ENCODE data around the gene EBNA1BP2. TPM values are rescaled to one million over a fixed set of nuclear protein-coding genes. Genes with fewer than 3 reads are reported as not detected.

The EBNA1BP2 gene
- total RNA-seq, 2 experiments from 2014 or later = 14.8 to 15.1 TPM

DNA sequence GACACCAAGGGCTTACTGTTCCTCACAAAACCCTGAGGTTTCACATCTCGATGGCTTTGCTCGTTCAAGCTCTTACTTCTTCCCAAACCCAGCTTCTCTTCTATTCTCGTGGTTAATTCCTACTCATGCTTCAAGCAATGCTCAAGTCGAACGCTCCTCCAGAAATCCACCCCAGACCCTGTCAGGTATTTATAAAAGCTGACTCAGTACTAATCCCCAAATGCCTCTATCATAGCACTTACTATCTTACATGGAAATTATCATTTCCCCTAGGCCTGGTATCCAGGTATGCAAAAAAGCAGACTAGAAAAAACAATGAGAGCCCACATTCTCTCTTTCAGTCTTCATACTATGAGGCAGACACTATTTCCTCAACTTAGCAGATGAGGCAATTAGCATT is 6.3 kb downstream of the EBNA1BP2 start:
- ChIA-PET POLR2A (no interaction called here), CTCF (no interaction called here)
- Histone ChIP-seq H3K27me3 (ENCODE audit: control insufficient read depth in 1 of 2, insufficient read depth in 2 of 2, low read length in 2 of 2) (no peaks in the 10 kb centered on the region), H3K4me3 (ENCODE audit: low read length) (no peak overlapping the region), H3K9me3 (ENCODE audit: control insufficient read depth in 1 of 2, insufficient read depth in 1 of 2, low read length in 2 of 2) (no peaks in the 10 kb centered on the region), H3K4me1 (ENCODE audit: insufficient read depth, low read length) (no peaks in the 10 kb centered on the region), H3K27ac (ENCODE audit: low read depth in 1 of 2, low read length in 2 of 2) (no peak overlapping the region), H3K36me3 (ENCODE audit: insufficient read depth, low read length) (peaks cover 66% of the 10 kb centered on the region)
- H3K36me3 Mint-ChIP-seq (ENCODE audit: low read depth) = peaks cover 78% of the 10 kb centered on the region
- no peak overlapping the region for H3K27ac Mint-ChIP-seq
- no peak for TF ChIP-seq CTCF (IDR thresholded peaks at IDR 0.05)
- H3K9me3 Mint-ChIP-seq = no peaks in the 10 kb centered on the region
- no peaks in the 10 kb centered on the region for H3K27me3 Mint-ChIP-seq
- intact Hi-C loops (cut with DNase I, micrococcal nuclease) = no loop called here
- peaks cover 8% of the 10 kb centered on the region for H3K4me1 Mint-ChIP-seq (ENCODE audit: low read depth)
- H3K4me3 Mint-ChIP-seq = no peak overlapping the region
- ATAC-seq (ENCODE audit: poor library complexity) (no peak), DNase-seq (no peak)

GRCh38 chr1:43165162-43165561 is 6.9 kb downstream of the EBNA1BP2 start:
- peaks cover 61% of the 10 kb centered on the region for H3K36me3 ChIP-seq (ENCODE audit: insufficient read depth, low read length)
- no peak overlapping the region for H3K27ac Mint-ChIP-seq
- peaks cover 74% of the 10 kb centered on the region for H3K36me3 Mint-ChIP-seq (ENCODE audit: low read depth)
- H3K4me3 ChIP-seq (ENCODE audit: low read length) = no peak overlapping the region
- ChIA-PET POLR2A (no interaction called here), CTCF (no interaction called here)
- no peaks in the 10 kb centered on the region for H3K27me3 ChIP-seq (ENCODE audit: control insufficient read depth in 1 of 2, insufficient read depth in 2 of 2, low read length in 2 of 2)
- ATAC-seq (ENCODE audit: poor library complexity) (no peak), DNase-seq (no peak)
- no peaks in the 10 kb centered on the region for H3K4me1 ChIP-seq (ENCODE audit: insufficient read depth, low read length)
- no peak for TF ChIP-seq CTCF (IDR thresholded peaks at IDR 0.05)
- no peaks in the 10 kb centered on the region for H3K9me3 ChIP-seq (ENCODE audit: control insufficient read depth in 1 of 2, insufficient read depth in 1 of 2, low read length in 2 of 2)
- H3K4me3 Mint-ChIP-seq = no peak overlapping the region
- peaks cover 2% of the 10 kb centered on the region for H3K4me1 Mint-ChIP-seq (ENCODE audit: low read depth)
- H3K9me3 Mint-ChIP-seq = no peaks in the 10 kb centered on the region
- intact Hi-C loops (cut with DNase I, micrococcal nuclease) = no loop called here
- H3K27me3 Mint-ChIP-seq = no peaks in the 10 kb centered on the region
- H3K27ac ChIP-seq (ENCODE audit: low read depth in 1 of 2, low read length in 2 of 2) = no peak overlapping the region

DNA sequence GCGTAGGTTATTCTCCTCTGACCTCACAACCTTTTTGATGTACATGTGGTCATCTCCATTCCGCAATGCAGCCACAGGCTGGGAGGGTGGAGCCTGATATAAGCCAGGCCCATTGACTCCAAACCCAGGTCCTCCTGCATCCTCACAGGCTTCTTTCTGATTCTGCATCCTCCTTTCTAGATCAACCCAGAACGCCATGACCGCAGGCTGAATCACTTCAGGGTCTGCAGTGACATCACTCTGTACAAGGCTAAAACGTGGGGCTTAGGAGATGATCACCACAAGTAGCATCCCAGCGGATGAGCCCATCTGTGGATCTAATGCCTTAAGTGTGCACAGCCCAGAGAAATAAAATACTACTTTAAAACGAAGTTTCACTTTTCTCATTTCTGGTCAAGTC is 16.1 kb downstream of the EBNA1BP2 start:
- no peak for DNase-seq
- Mint-ChIP-seq H3K27ac (no peak overlapping the region), H3K4me1 (ENCODE audit: low read depth) (no peaks in the 10 kb centered on the region), H3K27me3 (peaks cover 15% of the 10 kb centered on the region), H3K36me3 (ENCODE audit: low read depth) (no peaks in the 10 kb centered on the region), H3K4me3 (no peak overlapping the region), H3K9me3 (no peaks in the 10 kb centered on the region)
- TF ChIP-seq CTCF (IDR thresholded peaks at IDR 0.05) = no peak
- peaks cover 0 to 12% of the 10 kb centered on the region in 2 experiments for H3K27me3 ChIP-seq (ENCODE audit: control insufficient read depth in 1 of 2, insufficient read depth in 2 of 2, low read length in 2 of 2)
- no peaks in the 10 kb centered on the region for H3K36me3 ChIP-seq (ENCODE audit: insufficient read depth, low read length)
- ATAC-seq (ENCODE audit: poor library complexity) = no peak
- H3K9me3 ChIP-seq (ENCODE audit: control insufficient read depth in 1 of 2, insufficient read depth in 1 of 2, low read length in 2 of 2) = no peaks in the 10 kb centered on the region
- CTCF ChIA-PET = no interaction called here
- no peak overlapping the region for H3K4me3 ChIP-seq (ENCODE audit: low read length)
- POLR2A ChIA-PET = no interaction called here
- intact Hi-C loops (cut with DNase I, micrococcal nuclease) = no loop called here
- no peaks in the 10 kb centered on the region for H3K4me1 ChIP-seq (ENCODE audit: insufficient read depth, low read length)
- H3K27ac ChIP-seq (ENCODE audit: low read depth in 1 of 2, low read length in 2 of 2) = no peak overlapping the region
